HG02678 (cell line): ENCODE measurements around the gene ZNF660.
"Not testable (repeated sequence)": the region's sequence is repeated elsewhere in the genome, so short reads cannot be mapped to it uniquely, and the experiment has no call there.

Source experiments
- ATAC-seq: cut with Tn5 transposase; IDR thresholded peaks from one replicate; pipeline ENCODE4 v1.9.1; 2021; ENCODE audit warnings: mild to moderate bottlenecking, moderate library complexity; ENCODE audit not compliant: unreplicated experiment

ZNF660 gene

GRCh38 chr3:44584646-44585501 is at the start of gene ZNF660:
ZNF660 (plus strand) TSS chr3:44584964; CDS start chr3:44594194, 9,230 bp downstream.
- peak; percentile 89 for ATAC-seq

DNA sequence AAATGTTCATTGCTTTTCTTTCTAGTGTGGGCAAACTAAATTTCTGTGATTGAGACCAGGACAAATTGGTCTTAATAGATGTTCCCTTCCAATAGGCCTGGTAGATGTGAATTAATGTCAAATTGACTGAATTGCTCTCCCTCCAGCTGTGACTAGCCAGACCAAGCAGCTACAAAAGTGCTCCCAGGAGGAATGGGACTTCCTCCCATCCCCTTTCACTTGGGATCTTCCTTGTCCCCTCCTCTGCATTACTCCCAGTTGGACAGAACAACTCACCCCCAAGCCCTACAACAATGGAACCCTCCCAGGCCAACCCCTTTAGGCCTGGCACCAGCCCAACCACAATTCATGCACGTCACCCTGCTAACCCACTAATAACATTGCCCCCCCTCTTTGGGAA is 49.4 kb upstream of the ZNF660 start:
- no peak for ATAC-seq

DNA sequence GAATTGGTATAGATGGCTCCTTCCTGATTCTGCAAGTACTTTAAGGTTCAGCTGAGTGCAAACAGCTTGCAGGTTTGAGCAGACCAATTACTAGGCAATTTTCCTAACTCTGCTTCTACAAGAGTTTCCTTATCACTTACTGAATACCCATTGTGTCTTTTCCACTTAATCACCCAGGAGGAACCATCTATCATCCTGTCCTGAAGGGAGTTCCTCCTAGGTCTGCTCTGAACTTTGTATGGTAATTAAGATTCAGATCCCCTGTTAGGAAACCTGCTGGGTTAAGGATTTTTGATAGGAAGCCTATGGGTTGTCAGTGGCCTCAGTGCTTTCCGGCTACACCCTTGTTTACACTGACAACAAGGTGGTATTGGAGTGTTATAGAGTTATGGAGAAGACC is 40.0 kb upstream of the ZNF660 start:
- ATAC-seq = not testable (repeated sequence)

- peak; percentile 70 for ATAC-seq
Measured at GRCh38 chr3:44554626-44555592, 29.9 kb upstream of the ZNF660 start, which contains the start of gene ZKSCAN7. ZKSCAN7 (plus strand) TSS chr3:44555193; CDS start chr3:44557048, 1,855 bp downstream.

GRCh38 chr3:44555723-44556122 is 29.0 kb upstream of the ZNF660 start:
- ATAC-seq = no peak

GRCh38 chr3:44557074-44557473 is 27.7 kb upstream of the ZNF660 start:
- no peak for ATAC-seq

DNA sequence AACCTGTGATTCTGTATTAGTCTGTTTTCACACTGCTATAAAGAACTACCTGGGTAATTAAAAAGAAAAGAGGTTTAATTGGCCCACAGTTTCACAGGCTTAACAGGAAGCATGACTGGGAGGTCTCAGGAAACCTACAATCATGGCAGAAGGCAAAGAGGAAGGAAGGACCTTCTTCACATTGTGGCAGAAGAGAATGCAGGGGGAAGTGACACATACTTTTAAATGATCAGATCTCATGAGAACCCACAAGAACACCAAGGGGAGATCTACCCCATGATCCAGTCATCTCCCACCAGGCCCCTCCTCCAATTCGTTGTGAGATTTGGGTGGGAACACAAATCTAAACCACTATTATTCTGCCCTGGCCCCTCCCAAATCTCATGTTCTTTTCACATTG is 23.7 kb upstream of the ZNF660 start:
- ATAC-seq = no peak

DNA sequence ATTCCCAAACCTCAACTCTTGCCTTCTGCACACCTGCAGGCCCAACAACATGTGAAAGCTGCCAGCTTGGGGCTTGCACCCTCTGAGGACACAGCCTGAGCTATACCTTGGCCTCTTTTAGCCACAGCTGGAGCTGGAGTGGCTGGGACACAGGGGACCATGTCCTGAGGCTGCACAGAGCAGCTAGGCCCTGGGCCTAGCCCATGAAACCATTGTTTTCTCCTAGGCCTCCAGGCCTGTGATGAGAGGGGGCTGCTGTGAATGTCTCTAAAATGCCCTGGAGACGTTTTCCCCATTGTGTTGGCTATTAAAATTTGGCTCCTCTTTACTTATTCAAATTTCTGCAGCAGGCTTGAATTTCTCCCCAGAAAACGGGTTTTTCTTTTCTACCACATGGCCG is 22.6 kb upstream of the ZNF660 start:
- no peak for ATAC-seq

- ATAC-seq = no peak
Measured at GRCh38 chr3:44568561-44568960, 16.2 kb upstream of the ZNF660 start.

DNA sequence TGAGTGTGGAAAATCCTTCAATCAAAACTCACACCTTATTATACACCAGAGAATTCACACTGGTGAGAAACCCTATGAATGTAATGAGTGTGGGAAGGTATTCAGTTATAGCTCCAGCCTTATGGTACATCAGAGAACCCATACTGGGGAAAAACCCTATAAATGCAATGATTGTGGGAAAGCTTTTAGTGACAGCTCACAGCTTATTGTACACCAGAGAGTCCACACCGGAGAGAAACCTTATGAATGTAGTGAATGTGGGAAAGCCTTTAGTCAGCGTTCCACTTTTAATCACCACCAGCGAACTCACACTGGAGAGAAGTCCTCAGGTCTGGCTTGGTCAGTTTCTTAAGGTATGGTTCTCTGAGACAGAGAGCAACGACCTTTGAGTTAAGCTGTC is 13.7 kb upstream of the ZNF660 start:
- ATAC-seq = no peak

DNA sequence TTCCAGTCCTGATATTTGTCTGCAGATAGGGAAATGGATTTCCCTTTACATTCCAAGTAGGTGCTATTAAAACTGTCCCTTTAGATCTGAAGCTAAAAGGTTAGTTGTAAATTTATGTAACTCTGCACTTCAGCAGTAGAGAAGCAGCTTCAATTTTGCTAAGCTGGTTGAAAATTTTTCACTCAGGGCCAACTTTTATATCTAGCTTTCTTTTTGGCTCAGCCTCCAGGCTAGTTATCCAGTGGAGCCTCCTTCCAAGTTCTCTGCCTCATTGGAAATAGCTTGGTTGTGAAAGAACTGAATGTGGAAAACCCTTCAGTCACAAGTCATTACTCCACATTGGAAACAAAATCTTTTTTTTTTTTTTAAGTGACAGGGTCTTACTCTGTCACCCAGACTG is 8.2 kb upstream of the ZNF660 start:
- no peak for ATAC-seq

- not testable (repeated sequence) for ATAC-seq
Measured at GRCh38 chr3:44577354-44577952, 7.3 kb upstream of the ZNF660 start.

GRCh38 chr3:44578316-44578715 is 6.4 kb upstream of the ZNF660 start:
- not testable (repeated sequence) for ATAC-seq

GRCh38 chr3:44578924-44579515 is 5.7 kb upstream of the ZNF660 start:
- not testable (repeated sequence) for ATAC-seq

GRCh38 chr3:44579749-44580148 is 5.0 kb upstream of the ZNF660 start:
- not testable (repeated sequence) for ATAC-seq

DNA sequence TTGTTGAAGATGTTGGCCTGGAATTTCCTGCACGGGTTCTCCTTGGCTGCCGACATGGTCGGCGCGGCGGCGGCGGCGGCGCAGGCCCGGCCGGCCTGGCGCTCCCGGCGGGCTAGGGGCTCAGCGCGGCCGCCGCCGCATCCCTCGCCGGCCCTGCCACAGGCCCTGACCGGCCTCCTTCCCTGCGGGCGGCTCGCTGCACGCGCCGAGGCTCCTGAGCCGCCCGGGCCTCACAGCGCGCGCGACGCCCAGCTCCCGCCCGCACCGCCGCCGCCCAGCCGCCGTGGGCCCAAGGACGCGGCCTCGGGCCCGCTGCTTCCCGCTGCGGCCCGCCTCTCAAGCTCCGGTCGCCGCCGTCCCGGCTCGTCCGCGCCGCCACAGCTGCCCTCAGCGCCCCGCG is 3.8 kb upstream of the ZNF660 start:
- not testable (repeated sequence) for ATAC-seq

- no peak for ATAC-seq
Measured at GRCh38 chr3:44596621-44597020, 11.9 kb downstream of the ZNF660 start.

GRCh38 chr3:44601749-44602148 is 17.0 kb downstream of the ZNF660 start:
- no peak for ATAC-seq

- no peak for ATAC-seq
Measured at GRCh38 chr3:44612678-44613077, 27.9 kb downstream of the ZNF660 start.

- ATAC-seq = peak; percentile 94
Measured at GRCh38 chr3:44624749-44625480, 40.2 kb downstream of the ZNF660 start, which contains the start of gene ZNF197. ZNF197 (plus strand) TSS chr3:44625036; CDS start chr3:44629155, 4,119 bp downstream.
